GM12801 (cell line): ENCODE measurements around the gene ECI1.

ENCODE experiments used
- CTCF ChIP-seq: IDR thresholded peaks from one replicate; pipeline ENCODE4 v1.5.1; 2011; ENCODE audit warnings: control low read depth; ENCODE audit not compliant: insufficient read length; ENCODE audit errors: extremely low read depth

The ECI1 gene

GRCh38 chr16:2200313-2200712, 51.1 kb downstream of the ECI1 start:
- TF ChIP-seq CTCF, result no peak

GRCh38 chr16:2199621-2200139, 51.7 kb downstream of the ECI1 start:
- TF ChIP-seq CTCF, result no peak

- TF ChIP-seq CTCF, result no peak
Measured at GRCh38 chr16:2199095-2199494, 52.3 kb downstream of the ECI1 start.

- TF ChIP-seq CTCF, result no peak
Measured at GRCh38 chr16:2198283-2198682, 53.1 kb downstream of the ECI1 start.

- TF ChIP-seq CTCF, result no peak
Measured at GRCh38 chr16:2197765-2198164, 53.6 kb downstream of the ECI1 start.

- TF ChIP-seq CTCF, result no peak
Measured at GRCh38 chr16:2196981-2197511, 54.3 kb downstream of the ECI1 start.

- no peak for TF ChIP-seq CTCF
Measured at GRCh38 chr16:2196162-2196980, 55.0 kb downstream of the ECI1 start, which contains the start of gene CASKIN1. Gene CASKIN1 (minus strand): TSS chr16:2196605. CDS start chr16:2196432, 173 bp downstream.
